WTC11 (cell line): ENCODE results near the gene TUBGCP6. TPM values are rescaled to one million over a fixed set of nuclear protein-coding genes. Genes with fewer than 3 reads are reported as not detected.

ENCODE experiments used
- ATAC-seq: fragments of 200-7000 bp; cut with Tn5 transposase; 2 replicates; pipeline ENCODE4 v1.10.0; 2021; ENCODE audit warnings: mild to moderate bottlenecking, moderate library complexity
- CTCF ChIA-PET: fragments of 300-600 bp; sonication (Branson Sonifier 250); formaldehyde crosslinking; loops from one replicate; lab custom pipeline; 2021; ENCODE audit warnings: antibody characterized with exemption; lab: Charles Lee
- POLR2A ChIA-PET: fragments of 350-600 bp; sonication (Branson Sonifier 250); formaldehyde crosslinking; loops from one replicate; lab custom pipeline; 2021; ENCODE audit warnings: antibody characterized with exemption; lab: Charles Lee
- DNase-seq: peaks from one replicate; pipeline ENCODE4 v3.0.0; 2021; ENCODE audit warnings: low spot score
- H3K27ac Mint-ChIP-seq: 2 replicates; pipeline ENCODE4 v1.8.0; 2021; ENCODE audit warnings: mixed read lengths
- H3K27me3 Mint-ChIP-seq: 2 replicates; pipeline ENCODE4 v1.8.0; 2021; ENCODE audit warnings: low read depth, mild to moderate bottlenecking, moderate library complexity, mixed read lengths
- H3K36me3 Mint-ChIP-seq: 2 replicates; pipeline ENCODE4 v1.8.0; 2021; ENCODE audit warnings: mixed read lengths
- H3K4me1 Mint-ChIP-seq: 2 replicates; pipeline ENCODE4 v1.8.0; 2022; ENCODE audit warnings: mixed read lengths
- H3K4me3 Mint-ChIP-seq: 2 replicates; pipeline ENCODE4 v1.8.0; 2021; ENCODE audit warnings: mild to moderate bottlenecking, moderate library complexity, mixed read lengths
- H3K9me3 Mint-ChIP-seq: 2 replicates; pipeline ENCODE4 v1.8.0; 2021; ENCODE audit warnings: mixed read lengths
- ESRRA ChIP-seq: sonication (generic); formaldehyde crosslinking; IDR thresholded peaks from 2 replicates; pipeline ENCODE4 v1.8.1; 2022; ENCODE audit warnings: mild to moderate bottlenecking, missing genetic modification reagents, borderline replicate concordance
- FOXJ3 ChIP-seq: sonication (generic); formaldehyde crosslinking; IDR thresholded peaks from 2 replicates; pipeline ENCODE4 v1.9.0; 2021; ENCODE audit warnings: missing genetic modification reagents, mild to moderate bottlenecking, borderline replicate concordance
- GABPB1 ChIP-seq: sonication (generic); formaldehyde crosslinking; IDR thresholded peaks from 2 replicates; pipeline ENCODE4 v1.8.1; 2023; ENCODE audit warnings: mild to moderate bottlenecking, missing genetic modification reagents
- GTF2I ChIP-seq: fragments of 250-450 bp; sonication (Bioruptor Pico); conservative IDR thresholded peaks from 2 replicates; pipeline ENCODE4 v1.4.0; 2021; ENCODE audit warnings: mild to moderate bottlenecking
- IRF2 ChIP-seq: sonication (generic); formaldehyde crosslinking; IDR thresholded peaks from 2 replicates; pipeline ENCODE4 v1.8.0; 2022; ENCODE audit warnings: low read depth, missing genetic modification reagents, borderline replicate concordance
- JUN ChIP-seq: sonication (generic); formaldehyde crosslinking; IDR thresholded peaks from 2 replicates; pipeline ENCODE4 v1.8.0; 2023; ENCODE audit warnings: mild to moderate bottlenecking, missing genetic modification reagents
- NFE2L1 ChIP-seq: sonication (generic); formaldehyde crosslinking; IDR thresholded peaks from 2 replicates; pipeline ENCODE4 v1.8.1; 2023; ENCODE audit warnings: missing genetic modification reagents
- RELA ChIP-seq: sonication (generic); formaldehyde crosslinking; IDR thresholded peaks from 2 replicates; pipeline ENCODE4 v1.8.1; 2022; ENCODE audit warnings: missing genetic modification reagents, mild to moderate bottlenecking, borderline replicate concordance
- RORB ChIP-seq: fragments of 250-450 bp; sonication (Bioruptor Pico); IDR thresholded peaks from 2 replicates; pipeline ENCODE4 v1.9.0; 2021; ENCODE audit warnings: mild to moderate bottlenecking
- SMAD3 ChIP-seq: sonication (generic); formaldehyde crosslinking; IDR thresholded peaks from 2 replicates; pipeline ENCODE4 v1.8.0; 2022; ENCODE audit warnings: missing genetic modification reagents, mild to moderate bottlenecking, borderline replicate concordance
- ZBTB21 ChIP-seq: sonication (generic); formaldehyde crosslinking; IDR thresholded peaks from 2 replicates; pipeline ENCODE4 v1.8.1; 2023; ENCODE audit warnings: mild to moderate bottlenecking, missing genetic modification reagents, borderline replicate concordance
- ZNF138 ChIP-seq: sonication (generic); formaldehyde crosslinking; conservative IDR thresholded peaks from 2 replicates; pipeline ENCODE4 v1.8.1; 2022; ENCODE audit warnings: mild to moderate bottlenecking, moderate library complexity, missing genetic modification reagents
- total RNA-seq: library from RNA; stranded (reverse); gene quantifications from 3 replicates; pipeline ENCODE4 v1.2.3, GENCODE V29; 2021
- TF ChIP-seq, protein P1 (sequence below): sonication (generic); formaldehyde crosslinking; IDR thresholded peaks from 2 replicates; pipeline ENCODE4 v1.8.1; 2023; ENCODE audit warnings: mild to moderate bottlenecking, missing genetic modification reagents
- TF ChIP-seq, protein P2 (sequence below): sonication (generic); formaldehyde crosslinking; IDR thresholded peaks from 2 replicates; pipeline ENCODE4 v1.8.1; 2022; ENCODE audit warnings: mild to moderate bottlenecking, missing genetic modification reagents, moderate library complexity, borderline replicate concordance
- TF ChIP-seq, protein P3 (sequence below): sonication (generic); formaldehyde crosslinking; IDR thresholded peaks from 2 replicates; pipeline ENCODE4 v1.8.1; 2022; ENCODE audit warnings: missing genetic modification reagents, borderline replicate concordance
- TF ChIP-seq, protein P4 (sequence below): sonication (generic); formaldehyde crosslinking; IDR thresholded peaks from 2 replicates; pipeline ENCODE4 v1.8.0; 2023; ENCODE audit warnings: mild to moderate bottlenecking, missing genetic modification reagents
- TF ChIP-seq, protein P5 (sequence below): sonication (generic); formaldehyde crosslinking; IDR thresholded peaks from 2 replicates; pipeline ENCODE4 v1.8.1; 2023; ENCODE audit warnings: mild to moderate bottlenecking, missing genetic modification reagents

Gene TUBGCP6
- total RNA-seq, 1 experiment from 2014 or later = 45.4 TPM

DNA sequence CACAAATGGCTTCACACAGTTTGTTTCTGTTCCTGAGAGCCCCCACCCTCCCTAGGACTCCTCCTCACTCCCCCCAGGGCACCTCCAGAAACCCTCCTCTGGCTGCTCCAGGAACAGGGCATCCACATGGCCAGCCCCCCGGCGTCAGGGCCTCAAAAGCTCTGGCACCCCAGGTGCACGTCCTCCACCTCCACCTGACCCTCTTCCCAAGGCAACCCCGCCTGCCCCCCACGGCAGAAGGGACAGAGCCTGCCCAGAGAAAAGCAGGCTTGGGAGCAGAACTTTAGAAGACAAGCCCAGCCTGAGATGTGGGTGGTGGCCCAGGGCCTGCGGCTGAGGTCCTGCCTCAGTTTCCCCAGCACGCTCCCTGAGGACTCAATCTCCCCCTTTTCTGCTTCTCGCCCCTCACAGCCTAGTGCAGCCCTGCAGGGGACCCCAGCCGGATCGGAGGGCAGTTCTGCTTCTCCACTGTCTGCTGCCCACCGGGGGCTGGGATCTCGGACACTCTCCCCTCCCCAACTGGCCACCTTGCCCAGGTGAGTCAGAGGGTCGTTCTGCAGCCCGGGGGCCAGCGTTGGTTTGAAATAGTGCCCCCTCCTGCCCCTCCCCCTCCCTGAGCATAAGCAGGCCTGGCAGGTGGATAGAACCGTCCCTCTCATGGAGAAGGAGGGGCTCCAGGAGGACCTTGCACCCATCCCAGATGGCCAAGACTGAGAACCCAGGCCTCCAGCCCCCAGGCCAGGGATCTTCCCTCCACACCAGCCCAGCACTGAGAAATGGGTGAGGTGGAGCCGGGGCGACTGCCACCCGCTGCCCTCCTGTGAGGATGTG lies 61.5 kb downstream of the TUBGCP6 start:
- Mint-ChIP-seq H3K36me3 (no peaks in the 10 kb centered on the region), H3K27ac (no peak overlapping the region), H3K4me1 (peaks cover 6% of the 10 kb centered on the region), H3K27me3 (no peaks in the 10 kb centered on the region; the same call in 1 of the 2 replicates), H3K9me3 (no peaks in the 10 kb centered on the region), H3K4me3 (no peak overlapping the region; the same call in 1 of the 2 replicates)
- POLR2A ChIA-PET = no interaction called here
- ATAC-seq (no peak), DNase-seq (no peak)
- CTCF ChIA-PET = interaction anchor here (1.2 to 1.6 kb wide), 4 partner anchors 23 to 416 kb away, joined by 4 to 5 read pairs (median 5); no protein-coding TSS in a partner anchor
- no peak for TF ChIP-seq SMAD3 (CRISPR knock-in tag)
- no peak for TF ChIP-seq GABPB1 (CRISPR knock-in tag)
- TF ChIP-seq, protein P1, sequence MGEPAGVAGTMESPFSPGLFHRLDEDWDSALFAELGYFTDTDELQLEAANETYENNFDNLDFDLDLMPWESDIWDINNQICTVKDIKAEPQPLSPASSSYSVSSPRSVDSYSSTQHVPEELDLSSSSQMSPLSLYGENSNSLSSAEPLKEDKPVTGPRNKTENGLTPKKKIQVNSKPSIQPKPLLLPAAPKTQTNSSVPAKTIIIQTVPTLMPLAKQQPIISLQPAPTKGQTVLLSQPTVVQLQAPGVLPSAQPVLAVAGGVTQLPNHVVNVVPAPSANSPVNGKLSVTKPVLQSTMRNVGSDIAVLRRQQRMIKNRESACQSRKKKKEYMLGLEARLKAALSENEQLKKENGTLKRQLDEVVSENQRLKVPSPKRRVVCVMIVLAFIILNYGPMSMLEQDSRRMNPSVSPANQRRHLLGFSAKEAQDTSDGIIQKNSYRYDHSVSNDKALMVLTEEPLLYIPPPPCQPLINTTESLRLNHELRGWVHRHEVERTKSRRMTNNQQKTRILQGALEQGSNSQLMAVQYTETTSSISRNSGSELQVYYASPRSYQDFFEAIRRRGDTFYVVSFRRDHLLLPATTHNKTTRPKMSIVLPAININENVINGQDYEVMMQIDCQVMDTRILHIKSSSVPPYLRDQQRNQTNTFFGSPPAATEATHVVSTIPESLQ (CRISPR knock-in tag) = no peak
- TF ChIP-seq RELA = no peak
- no peak for TF ChIP-seq GTF2I
- TF ChIP-seq, protein P2, sequence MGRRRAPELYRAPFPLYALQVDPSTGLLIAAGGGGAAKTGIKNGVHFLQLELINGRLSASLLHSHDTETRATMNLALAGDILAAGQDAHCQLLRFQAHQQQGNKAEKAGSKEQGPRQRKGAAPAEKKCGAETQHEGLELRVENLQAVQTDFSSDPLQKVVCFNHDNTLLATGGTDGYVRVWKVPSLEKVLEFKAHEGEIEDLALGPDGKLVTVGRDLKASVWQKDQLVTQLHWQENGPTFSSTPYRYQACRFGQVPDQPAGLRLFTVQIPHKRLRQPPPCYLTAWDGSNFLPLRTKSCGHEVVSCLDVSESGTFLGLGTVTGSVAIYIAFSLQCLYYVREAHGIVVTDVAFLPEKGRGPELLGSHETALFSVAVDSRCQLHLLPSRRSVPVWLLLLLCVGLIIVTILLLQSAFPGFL (CRISPR knock-in tag) = no peak
- TF ChIP-seq ZBTB21 (CRISPR knock-in tag) = no peak
- TF ChIP-seq RORB (CRISPR knock-in tag) = no peak
- no peak for TF ChIP-seq IRF2
- TF ChIP-seq JUN (CRISPR knock-in tag) = no peak
- TF ChIP-seq, protein P3, sequence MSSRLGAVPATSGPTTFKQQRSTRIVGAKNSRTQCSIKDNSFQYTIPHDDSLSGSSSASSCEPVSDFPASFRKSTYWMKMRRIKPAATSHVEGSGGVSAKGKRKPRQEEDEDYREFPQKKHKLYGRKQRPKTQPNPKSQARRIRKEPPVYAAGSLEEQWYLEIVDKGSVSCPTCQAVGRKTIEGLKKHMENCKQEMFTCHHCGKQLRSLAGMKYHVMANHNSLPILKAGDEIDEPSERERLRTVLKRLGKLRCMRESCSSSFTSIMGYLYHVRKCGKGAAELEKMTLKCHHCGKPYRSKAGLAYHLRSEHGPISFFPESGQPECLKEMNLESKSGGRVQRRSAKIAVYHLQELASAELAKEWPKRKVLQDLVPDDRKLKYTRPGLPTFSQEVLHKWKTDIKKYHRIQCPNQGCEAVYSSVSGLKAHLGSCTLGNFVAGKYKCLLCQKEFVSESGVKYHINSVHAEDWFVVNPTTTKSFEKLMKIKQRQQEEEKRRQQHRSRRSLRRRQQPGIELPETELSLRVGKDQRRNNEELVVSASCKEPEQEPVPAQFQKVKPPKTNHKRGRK = no peak
- no peak for TF ChIP-seq ESRRA (CRISPR knock-in tag)
- no peak for TF ChIP-seq FOXJ3 (CRISPR knock-in tag)
- TF ChIP-seq, protein P4, sequence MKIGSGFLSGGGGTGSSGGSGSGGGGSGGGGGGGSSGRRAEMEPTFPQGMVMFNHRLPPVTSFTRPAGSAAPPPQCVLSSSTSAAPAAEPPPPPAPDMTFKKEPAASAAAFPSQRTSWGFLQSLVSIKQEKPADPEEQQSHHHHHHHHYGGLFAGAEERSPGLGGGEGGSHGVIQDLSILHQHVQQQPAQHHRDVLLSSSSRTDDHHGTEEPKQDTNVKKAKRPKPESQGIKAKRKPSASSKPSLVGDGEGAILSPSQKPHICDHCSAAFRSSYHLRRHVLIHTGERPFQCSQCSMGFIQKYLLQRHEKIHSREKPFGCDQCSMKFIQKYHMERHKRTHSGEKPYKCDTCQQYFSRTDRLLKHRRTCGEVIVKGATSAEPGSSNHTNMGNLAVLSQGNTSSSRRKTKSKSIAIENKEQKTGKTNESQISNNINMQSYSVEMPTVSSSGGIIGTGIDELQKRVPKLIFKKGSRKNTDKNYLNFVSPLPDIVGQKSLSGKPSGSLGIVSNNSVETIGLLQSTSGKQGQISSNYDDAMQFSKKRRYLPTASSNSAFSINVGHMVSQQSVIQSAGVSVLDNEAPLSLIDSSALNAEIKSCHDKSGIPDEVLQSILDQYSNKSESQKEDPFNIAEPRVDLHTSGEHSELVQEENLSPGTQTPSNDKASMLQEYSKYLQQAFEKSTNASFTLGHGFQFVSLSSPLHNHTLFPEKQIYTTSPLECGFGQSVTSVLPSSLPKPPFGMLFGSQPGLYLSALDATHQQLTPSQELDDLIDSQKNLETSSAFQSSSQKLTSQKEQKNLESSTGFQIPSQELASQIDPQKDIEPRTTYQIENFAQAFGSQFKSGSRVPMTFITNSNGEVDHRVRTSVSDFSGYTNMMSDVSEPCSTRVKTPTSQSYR (CRISPR knock-in tag) = no peak
- TF ChIP-seq, protein P5, sequence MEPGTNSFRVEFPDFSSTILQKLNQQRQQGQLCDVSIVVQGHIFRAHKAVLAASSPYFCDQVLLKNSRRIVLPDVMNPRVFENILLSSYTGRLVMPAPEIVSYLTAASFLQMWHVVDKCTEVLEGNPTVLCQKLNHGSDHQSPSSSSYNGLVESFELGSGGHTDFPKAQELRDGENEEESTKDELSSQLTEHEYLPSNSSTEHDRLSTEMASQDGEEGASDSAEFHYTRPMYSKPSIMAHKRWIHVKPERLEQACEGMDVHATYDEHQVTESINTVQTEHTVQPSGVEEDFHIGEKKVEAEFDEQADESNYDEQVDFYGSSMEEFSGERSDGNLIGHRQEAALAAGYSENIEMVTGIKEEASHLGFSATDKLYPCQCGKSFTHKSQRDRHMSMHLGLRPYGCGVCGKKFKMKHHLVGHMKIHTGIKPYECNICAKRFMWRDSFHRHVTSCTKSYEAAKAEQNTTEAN = no peak
- no peak for TF ChIP-seq ZNF138 (CRISPR knock-in tag)
- no peak for TF ChIP-seq NFE2L1 (CRISPR knock-in tag)
